K562 (cell line): ENCODE results near the gene PDZRN4. TPM values are rescaled to one million over a fixed set of nuclear protein-coding genes. Genes with fewer than 3 reads are reported as not detected.
"Not testable (repeated sequence)": the region's sequence is repeated elsewhere in the genome, so short reads cannot be mapped to it uniquely, and the experiment has no call there.

Source experiments
- ATAC-seq: fragments of 200-7000 bp; cut with Tn5 transposase; 3 replicates; pipeline ENCODE4 v1.9.1; 2020; ENCODE audit warnings: moderate library complexity
- BruUV-seq: library from RNA; stranded (reverse); fragments of 400-500 nt; replicated peaks from 2 replicates; lab custom pipeline; 2021; lab: Mats Ljungman, UMichigan
- CTCF ChIA-PET: fragments of 300-600 bp; formaldehyde crosslinking; extraction: SDS; loops from one replicate; lab custom pipeline; 2021; ENCODE audit warnings: low intra/inter-chr PET ratio; lab: Yijun Ruan, JAX
- POLR2A ChIA-PET: fragments of 300-600, 350-650 bp; sonication (Branson Sonifier 250); formaldehyde crosslinking; extraction: SDS; loops from one replicate; lab custom pipeline; 2021; ENCODE audit warnings: antibody characterized with exemption, inconsistent platforms; lab: Yijun Ruan, JAX
- DNase-seq, 4 experiments: peaks; one replicate each; pipeline versions ENCODE4 v3.0.0 to v3.0.0-alpha.2; 2011 to 2018; ENCODE audit warnings: low spot score in 3 of 4, mixed read lengths in 3 of 4; ENCODE audit errors: extremely low read depth in 1 of 4
- FAIRE-seq: peaks from 2 replicates; lab custom pipeline; 2011; peaks lifted over from hg19 to GRCh38; lab: Jason Lieb, UNC
- H2AFZ ChIP-seq: 2 replicates; pipeline ENCODE4 v1.6.0; 2011; ENCODE audit warnings: low read depth, low read length, control low read depth, inconsistent platforms
- H3K27ac ChIP-seq: fragments of 200-600 bp; 3 replicates; pipeline ENCODE4 v1.8.0; 2011; ENCODE audit warnings: low read depth, mild to moderate bottlenecking, control low read depth, inconsistent platforms, low read length, moderate library complexity, mixed read lengths; ENCODE audit errors: extremely low read depth
- H3K27me3 ChIP-seq, 2 experiments: fragments of 300-600 bp in 1 of 2; 2 replicates in 1 of 2; 3 replicates in 1 of 2; pipeline versions ENCODE4 v1.6.0 to v1.8.0; 2011; ENCODE audit warnings: inconsistent platforms in 2 of 2, low read length in 2 of 2, mild to moderate bottlenecking in 1 of 2, mixed read lengths in 1 of 2, moderate library complexity in 1 of 2; ENCODE audit not compliant: control insufficient read depth in 2 of 2, insufficient read depth in 2 of 2
- H3K36me3 ChIP-seq: fragments of 300-600 bp; 3 replicates; pipeline ENCODE4 v1.8.0; 2011; ENCODE audit warnings: mild to moderate bottlenecking, low read length, inconsistent platforms; ENCODE audit not compliant: control insufficient read depth, insufficient read depth
- H3K4me1 ChIP-seq, 2 experiments: fragments of 200-600 bp in 1 of 2; replicated peaks in 1 of 2; 2 replicates in 1 of 2; 3 replicates in 1 of 2; pipeline versions ENCODE4 v1.5.1 to v1.8.0; 2011; ENCODE audit warnings: inconsistent platforms in 2 of 2, low read length in 2 of 2, mild to moderate bottlenecking in 1 of 2, mixed read lengths in 1 of 2, moderate library complexity in 1 of 2; ENCODE audit not compliant: control insufficient read depth in 2 of 2, insufficient read depth in 2 of 2
- H3K4me2 ChIP-seq: 2 replicates; pipeline ENCODE4 v1.6.1; 2011; ENCODE audit warnings: low read length, control low read depth, inconsistent platforms, mixed read lengths; ENCODE audit not compliant: insufficient read depth
- H3K4me3 ChIP-seq: fragments of 200-600 bp; sonication (generic), shearing (Covaris generic); 2 replicates; pipeline ENCODE4 v1.5.1; 2016; ENCODE audit warnings: control low read depth, inconsistent platforms
- H3K79me2 ChIP-seq: fragments of 200-600 bp; 3 replicates; pipeline ENCODE4 v1.8.0; 2011; ENCODE audit warnings: low read length, inconsistent platforms; ENCODE audit not compliant: control insufficient read depth, insufficient read depth
- H3K9ac ChIP-seq, 2 experiments: 2 replicates each; pipeline versions ENCODE4 v1.6.0 to v1.6.1; 2011; ENCODE audit warnings: low read depth in 2 of 2, low read length in 2 of 2, control low read depth in 1 of 2, inconsistent platforms in 1 of 2, mild to moderate bottlenecking in 1 of 2, mixed read lengths in 1 of 2; ENCODE audit not compliant: insufficient read depth in 1 of 2
- H3K9me1 ChIP-seq: one replicate; pipeline ENCODE4 v1.6.0; 2011; ENCODE audit warnings: inconsistent platforms, mild to moderate bottlenecking, low read length, moderate library complexity; ENCODE audit not compliant: control insufficient read depth, insufficient read depth
- H3K9me3 ChIP-seq: replicated peaks from 2 replicates; pipeline ENCODE4 v1.5.1; 2011; ENCODE audit warnings: low read depth, low read length, inconsistent platforms; ENCODE audit not compliant: control insufficient read depth, insufficient read depth
- H4K20me1 ChIP-seq: replicated peaks from 2 replicates; pipeline ENCODE4 v1.6.1; 2011; ENCODE audit warnings: low read length, inconsistent platforms, mixed read lengths; ENCODE audit not compliant: control insufficient read depth, insufficient read depth
- FOXK2 ChIP-seq, 2 experiments: fragments of 450-650 bp; IDR thresholded peaks in 1 of 2; conservative IDR thresholded peaks in 1 of 2; 2 replicates each; pipeline ENCODE4 v1.6.1; 2016; ENCODE audit warnings: low read depth in 2 of 2, mild to moderate bottlenecking in 1 of 2
- HDAC1 ChIP-seq, 2 experiments: fragments of 450-650 bp; IDR thresholded peaks; 2 replicates each; pipeline ENCODE4 v1.6.1; 2016 to 2017; ENCODE audit warnings: inconsistent platforms in 1 of 2, mild to moderate bottlenecking in 1 of 2, moderate library complexity in 1 of 2
- PHB2 ChIP-seq: fragments of 450-650 bp; IDR thresholded peaks from 2 replicates; pipeline ENCODE4 v1.6.1; 2017; ENCODE audit warnings: low read depth
- ZNF174 ChIP-seq: fragments of 250-450 bp; sonication (Bioruptor Pico); IDR thresholded peaks from 2 replicates; pipeline ENCODE4 v1.4.0; 2020; ENCODE audit warnings: mild to moderate bottlenecking
- ZNF197 ChIP-seq: fragments of 200-800 bp; sonication (Bioruptor generic); IDR thresholded peaks from 2 replicates; pipeline ENCODE4 v1.6.1; 2016; ENCODE audit warnings: low read depth, missing genetic modification characterization, missing compliant biosample characterization
- ZNF778 ChIP-seq: fragments of 450-650 bp; formaldehyde crosslinking; IDR thresholded peaks from 2 replicates; pipeline ENCODE4 v1.4.0; 2020; ENCODE audit warnings: mild to moderate bottlenecking, moderate library complexity
- WGBS: fragments of 100-300 bp; shearing (Covaris generic); methylation state at CpG from one replicate; pipeline ENCODE4 v1.1.6; 2016; ENCODE audit warnings: low coverage, mixed read lengths; ENCODE audit not compliant: insufficient coverage; ENCODE audit errors: missing lambda C conversion rate; 5-methylcytosine and 5-hydroxymethylcytosine counted together
- in situ Hi-C: fragments of 300-500 bp; cut with MboI; formaldehyde crosslinking; loops from 4 replicates; pipeline ENCODE4 v1.15.0; 2018; ENCODE audit warnings: inconsistent platforms, mixed read lengths
- intact Hi-C: fragments of 100-400 bp; cut with micrococcal nuclease; formaldehyde crosslinking; loops from 2 replicates; pipeline ENCODE4 v1.14.2; 2022
- polyA plus RNA-seq, 8 experiments: library from polyadenylated mRNA; depleted of rRNA in 4 of 8; stranded (reverse) in 5 of 8; unstranded in 3 of 8; fragments of >200 nt; fragmentation: Nextera tagmentation in 2 of 8; fragmentation: Illumina TruSeq in 1 of 8; extraction: Ambion mirVana in 2 of 8; extraction: Trizol in 1 of 8; gene quantifications; 2 replicates each; pipeline versions ENCODE4 v1.2.1 to v1.2.3, GENCODE V29; 2011 to 2014; ENCODE audit warnings: inconsistent platforms in 1 of 8, missing spikeins in 1 of 8
- total RNA-seq, 7 experiments: library from RNA; depleted of rRNA in 6 of 7; stranded (reverse); fragments of >200 nt in 6 of 7; fragmentation: Illumina TruSeq in 2 of 7; extraction: Trizol in 2 of 7; gene quantifications; 2 replicates each; pipeline versions ENCODE4 v1.2.1 to v1.2.3, GENCODE V29; 2011 to 2021; ENCODE audit warnings: low replicate concordance in 1 of 7
- TF ChIP-seq, protein P1 (sequence below): fragments of 450-650 bp; IDR thresholded peaks from 2 replicates; pipeline ENCODE4 v1.6.1; 2016; ENCODE audit warnings: antibody characterized with exemption

Gene PDZRN4
- total and polyA plus RNA-seq, 9 of the 15 experiments (the other 6 are each of a cell fraction or from before 2014, with no cell fraction given): not detected

DNA sequence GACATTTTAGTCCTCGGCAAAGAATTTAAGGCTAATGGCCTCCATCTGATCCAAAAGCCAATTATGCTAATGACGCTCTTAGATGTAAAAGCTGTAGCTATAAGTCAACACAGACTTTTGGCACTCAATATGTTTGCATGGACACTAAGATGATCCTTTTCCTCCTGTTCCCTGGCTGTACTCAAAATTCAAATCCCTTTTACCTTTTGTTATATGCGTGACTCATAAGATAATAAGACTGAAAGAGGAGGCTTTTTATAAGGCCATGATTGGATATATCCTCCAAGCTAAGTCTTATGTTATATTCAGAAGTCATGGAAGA is 89.8 kb downstream of the PDZRN4 start (continued):
- no peak for TF ChIP-seq ZNF174
- TF ChIP-seq, protein P1, sequence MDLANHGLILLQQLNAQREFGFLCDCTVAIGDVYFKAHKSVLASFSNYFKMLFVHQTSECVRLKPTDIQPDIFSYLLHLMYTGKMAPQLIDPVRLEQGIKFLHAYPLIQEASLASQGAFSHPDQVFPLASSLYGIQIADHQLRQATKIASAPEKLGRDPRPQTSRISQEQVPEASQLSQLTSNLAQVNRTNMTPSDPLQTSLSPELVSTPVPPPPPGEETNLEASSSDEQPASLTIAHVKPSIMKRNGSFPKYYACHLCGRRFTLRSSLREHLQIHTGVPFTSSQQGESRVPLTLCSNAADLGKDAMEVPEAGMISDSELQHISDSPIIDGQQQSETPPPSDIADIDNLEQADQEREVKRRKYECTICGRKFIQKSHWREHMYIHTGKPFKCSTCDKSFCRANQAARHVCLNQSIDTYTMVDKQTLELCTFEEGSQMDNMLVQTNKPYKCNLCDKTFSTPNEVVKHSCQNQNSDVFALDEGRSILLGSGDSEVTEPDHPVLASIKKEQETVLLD: no peak
- TF ChIP-seq ZNF778 (CRISPR knock-in tag): no peak
- TF ChIP-seq PHB2: no peak
- TF ChIP-seq FOXK2 (conservative IDR thresholded peaks at IDR 0.05 in 1 of 2, IDR thresholded peaks at IDR 0.05 in 1 of 2; ENCODE audit: low read depth in 2 of 2): no peak
- TF ChIP-seq ZNF197 (CRISPR knock-in tag): no peak
- no peak for TF ChIP-seq HDAC1 (IDR thresholded peaks at IDR 0.05)

DNA sequence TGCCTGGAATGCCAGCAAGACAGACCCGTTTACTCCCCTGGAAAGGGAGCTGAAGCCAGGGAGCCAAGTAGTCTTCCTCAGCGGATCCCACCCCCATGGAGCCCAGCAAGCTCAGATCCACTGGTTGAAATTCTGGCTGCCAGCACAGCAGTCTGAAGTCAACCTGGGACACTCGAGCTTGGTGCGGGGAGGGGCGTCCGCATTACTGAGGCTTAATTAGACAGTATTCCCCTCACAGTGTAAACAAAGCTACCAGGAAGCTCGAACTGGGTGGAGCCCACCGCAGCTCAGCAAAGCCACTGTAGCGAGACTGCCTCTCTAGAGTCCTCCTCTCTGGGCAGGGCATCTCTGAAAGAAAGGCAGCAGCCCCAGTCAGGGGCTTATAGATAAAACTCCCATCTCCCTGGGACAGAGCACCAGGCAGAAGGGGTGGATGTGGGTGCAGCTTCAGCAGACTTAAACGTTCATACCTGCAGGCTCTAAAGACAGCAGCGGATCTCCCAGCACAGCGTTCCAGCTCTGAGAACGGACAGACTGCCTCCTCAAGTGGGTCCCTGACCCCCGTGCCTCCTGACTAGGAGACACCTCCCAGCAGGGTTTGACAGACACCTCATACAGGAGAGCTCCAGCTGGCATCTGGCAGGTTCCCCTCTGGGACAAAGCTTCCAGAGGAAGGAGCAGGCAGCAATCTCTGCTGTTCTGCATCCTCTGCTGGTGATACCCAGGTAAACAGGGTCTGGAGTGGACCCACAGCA is 92.4 kb downstream of the PDZRN4 start:
- H3K4me3 ChIP-seq, H3K9me1 ChIP-seq, H3K27ac ChIP-seq, H3K79me2 ChIP-seq, BruUV-seq, H4K20me1 ChIP-seq, H3K4me1 ChIP-seq, FAIRE-seq, H3K27me3 ChIP-seq, CTCF ChIA-PET, DNase-seq, H3K9ac ChIP-seq, H2AFZ ChIP-seq, H3K9me3 ChIP-seq, H3K4me2 ChIP-seq, ATAC-seq, intact Hi-C loops, H3K36me3 ChIP-seq: not testable (repeated sequence)
- 0% methylated on average over 12 of the region's 14 CpGs for WGBS
- in situ Hi-C loops: loop anchor here (25.0 kb wide), 1 partner anchor 732 kb away; no protein-coding TSS in a partner anchor
- POLR2A ChIA-PET: interaction anchor here (0.6 kb wide), 2 partner anchors 54 to 565 kb away, joined by 3 read pairs; no protein-coding TSS in a partner anchor

DNA sequence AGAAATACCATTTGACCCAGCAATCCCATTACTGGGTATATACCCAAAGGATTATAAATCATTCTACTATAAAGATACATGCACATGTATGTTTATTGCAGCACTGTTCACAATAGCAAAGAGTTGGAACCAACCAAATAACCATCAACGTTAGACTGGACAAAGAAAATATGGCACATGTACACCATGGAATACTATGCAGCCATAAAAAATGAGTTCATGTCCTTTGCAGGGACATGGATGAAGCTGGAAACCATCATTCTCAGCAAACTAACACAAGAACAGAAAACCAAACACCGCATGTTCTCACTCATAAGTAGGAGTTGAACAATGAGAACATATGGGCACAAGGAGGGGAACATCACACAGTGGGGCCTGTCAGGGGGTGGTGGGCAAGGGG is 97.3 kb downstream of the PDZRN4 start:
- H3K4me3 ChIP-seq, FAIRE-seq, CTCF ChIA-PET, H3K9me1 ChIP-seq, H4K20me1 ChIP-seq, H3K79me2 ChIP-seq, DNase-seq, H3K4me2 ChIP-seq, intact Hi-C loops, H3K27ac ChIP-seq, BruUV-seq, ATAC-seq, H2AFZ ChIP-seq, H3K4me1 ChIP-seq, H3K27me3 ChIP-seq, H3K36me3 ChIP-seq, H3K9ac ChIP-seq, H3K9me3 ChIP-seq: not testable (repeated sequence)
- in situ Hi-C loops: loop anchor here (25.0 kb wide), 1 partner anchor 727 kb away; no protein-coding TSS in a partner anchor
- WGBS: 0% methylated on average over 1 of the region's 2 CpGs
- POLR2A ChIA-PET: interaction anchor here (0.6 kb wide), 1 partner anchor 1181 kb away, joined by 3 read pairs; no protein-coding TSS in a partner anchor
